Activated CD4-positive, CD25-positive, alpha-beta regulatory T cell treated with anti-CD3 and anti-CD28 coated beads, Interleukin-2, amount 50 U/mL, for 16 hours (primary cell): Measurements from ENCODE around the gene FGF18.

Experiments used
- DNase-seq: peaks from one replicate; pipeline ENCODE4 v3.0.0-alpha.2; 2020; ENCODE audit warnings: low read depth, low spot score

The FGF18 gene

GRCh38 chr5:171441246-171441791, 21.9 kb downstream of the FGF18 start:
- DNase-seq: no peak

- DNase-seq: no peak
Observed at GRCh38 chr5:171442287-171443042, 23.0 kb downstream of the FGF18 start.

GRCh38 chr5:171444582-171444981, 25.1 kb downstream of the FGF18 start:
- DNase-seq: no peak

GRCh38 chr5:171445644-171446516, 26.4 kb downstream of the FGF18 start:
- DNase-seq: no peak

GRCh38 chr5:171447226-171447625, 27.8 kb downstream of the FGF18 start:
- DNase-seq: no peak

GRCh38 chr5:171449426-171449825, 30.0 kb downstream of the FGF18 start:
- no peak for DNase-seq

- DNase-seq: no peak
Observed at GRCh38 chr5:171450423-171451331, 31.2 kb downstream of the FGF18 start.

- no peak for DNase-seq
Observed at GRCh38 chr5:171451421-171451820, 32.0 kb downstream of the FGF18 start.

- DNase-seq: no peak
Observed at GRCh38 chr5:171453056-171453725, 33.7 kb downstream of the FGF18 start.

GRCh38 chr5:171453988-171454387, 34.5 kb downstream of the FGF18 start:
- DNase-seq: no peak

- no peak for DNase-seq
Observed at GRCh38 chr5:171454549-171454948, 35.1 kb downstream of the FGF18 start.

- DNase-seq: no peak
Observed at GRCh38 chr5:171455522-171455921, 36.1 kb downstream of the FGF18 start.

GRCh38 chr5:171457208-171457981, 37.9 kb downstream of the FGF18 start:
- DNase-seq: no peak

- DNase-seq: no peak
Observed at GRCh38 chr5:171459839-171460238, 40.4 kb downstream of the FGF18 start.

- no peak for DNase-seq
Observed at GRCh38 chr5:171462136-171462927, 42.9 kb downstream of the FGF18 start.

- no peak for DNase-seq
Observed at GRCh38 chr5:171462928-171463861, 43.7 kb downstream of the FGF18 start.

GRCh38 chr5:171463862-171464229, 44.4 kb downstream of the FGF18 start:
- DNase-seq: no peak

- no peak for DNase-seq
Observed at GRCh38 chr5:171464829-171465228, 45.4 kb downstream of the FGF18 start.
